HepG2 (cell line): Measurements from ENCODE around the gene RBBP8NL. TPM values are rescaled to one million over a fixed set of nuclear protein-coding genes. Genes with fewer than 3 reads are reported as not detected.

Source experiments
- DR1 ChIP-seq: sonication (generic); formaldehyde crosslinking; IDR thresholded peaks from 2 replicates; pipeline ENCODE4 v1.8.0; 2021; ENCODE audit warnings: mild to moderate bottlenecking, missing genetic modification reagents, inconsistent platforms
- HNRNPLL ChIP-seq: fragments of 200-400 bp; formaldehyde crosslinking; IDR thresholded peaks from 2 replicates; pipeline ENCODE4 v1.6.1; 2017; ENCODE audit warnings: mild to moderate bottlenecking, low read depth, low read length; ENCODE audit not compliant: poor library complexity, severe bottlenecking
- JDP2 ChIP-seq: sonication (generic); formaldehyde crosslinking; IDR thresholded peaks from 2 replicates; pipeline ENCODE4 v1.8.1; 2022; ENCODE audit warnings: missing genetic modification reagents, borderline replicate concordance
- LCORL ChIP-seq, 2 experiments: fragments of 450-650 bp in 1 of 2; sonication (generic) in 1 of 2; formaldehyde crosslinking in 1 of 2; IDR thresholded peaks; 2 replicates each; pipeline versions ENCODE4 v1.5.0 to v1.6.1; 2017 to 2020; ENCODE audit warnings: antibody characterized with exemption in 1 of 2, missing genetic modification reagents in 1 of 2
- NFYC ChIP-seq: IDR thresholded peaks from 2 replicates; pipeline ENCODE4 v1.6.1; 2016; ENCODE audit warnings: missing genetic modification reagents, missing compliant biosample characterization
- RFX5 ChIP-seq: IDR thresholded peaks from 2 replicates; pipeline ENCODE4 v1.6.1; 2011; ENCODE audit warnings: low read depth, low read length, improper control_type of control experiment
- SNAPC2 ChIP-seq: sonication (generic); formaldehyde crosslinking; IDR thresholded peaks from 2 replicates; pipeline ENCODE4 v1.8.1; 2022; ENCODE audit warnings: mild to moderate bottlenecking, missing genetic modification reagents
- SNRNP70 ChIP-seq: fragments of 200-400 bp; formaldehyde crosslinking; IDR thresholded peaks from 2 replicates; pipeline ENCODE4 v1.6.1; 2017; ENCODE audit warnings: mild to moderate bottlenecking, low read depth, low read length, moderate library complexity
- SRY ChIP-seq: sonication (generic); formaldehyde crosslinking; IDR thresholded peaks from 2 replicates; pipeline ENCODE4 v1.8.0; 2022; ENCODE audit warnings: mild to moderate bottlenecking, missing genetic modification reagents
- STAT6 ChIP-seq: sonication (generic); formaldehyde crosslinking; IDR thresholded peaks from 2 replicates; pipeline ENCODE4 v1.4.0; 2020; ENCODE audit warnings: missing genetic modification reagents, mild to moderate bottlenecking, borderline replicate concordance
- ZBED4 ChIP-seq: sonication (generic); formaldehyde crosslinking; IDR thresholded peaks from 2 replicates; pipeline ENCODE4 v1.4.0; 2020; ENCODE audit warnings: missing genetic modification reagents, borderline replicate concordance
- ZBTB20 ChIP-seq: sonication (generic); formaldehyde crosslinking; IDR thresholded peaks from 2 replicates; pipeline ENCODE4 v1.8.1; 2023; ENCODE audit warnings: missing genetic modification reagents, low read depth, mild to moderate bottlenecking, borderline replicate concordance
- ZFP1 ChIP-seq: IDR thresholded peaks from 2 replicates; pipeline ENCODE4 v1.6.1; 2016
- ZNF343 ChIP-seq: sonication (generic); formaldehyde crosslinking; IDR thresholded peaks from 2 replicates; pipeline ENCODE4 v1.4.0; 2020; ENCODE audit warnings: mild to moderate bottlenecking, missing genetic modification reagents
- polyA plus RNA-seq, 8 experiments: library from polyadenylated mRNA; depleted of rRNA in 3 of 8; stranded (reverse) in 7 of 8; unstranded in 1 of 8; fragments of >200 nt; fragmentation: Illumina TruSeq in 4 of 8; extraction: Trizol in 4 of 8; gene quantifications; 2 replicates each; pipeline versions ENCODE4 v1.2.1 to v1.2.3, GENCODE V29; 2011 to 2016; ENCODE audit warnings: low read depth in 4 of 8, missing spikeins in 1 of 8, mixed read lengths in 1 of 8; ENCODE audit not compliant: insufficient read depth in 1 of 8
- total RNA-seq, 5 experiments: library from RNA; depleted of rRNA; stranded (reverse); fragments of >200 nt; fragmentation: Illumina TruSeq; extraction: Trizol; gene quantifications; 2 replicates each; pipeline ENCODE4 v1.2.3, GENCODE V29; 2016; ENCODE audit warnings: low read depth in 1 of 5
- TF ChIP-seq, protein P1 (sequence below): sonication (generic); formaldehyde crosslinking; IDR thresholded peaks from 2 replicates; pipeline ENCODE4 v1.8.0; 2022; ENCODE audit warnings: missing genetic modification reagents, mild to moderate bottlenecking, borderline replicate concordance
- TF ChIP-seq, protein P2 (sequence below), 2 experiments: IDR thresholded peaks; 2 replicates each; pipeline ENCODE4 v1.6.1; 2011 to 2012; ENCODE audit warnings: low read length in 2 of 2, borderline replicate concordance in 1 of 2, low read depth in 1 of 2, mild to moderate bottlenecking in 1 of 2, moderate library complexity in 1 of 2

Gene RBBP8NL
- total and polyA plus RNA-seq, 2 of the 13 experiments (the other 11 are each of a cell fraction or from before 2014, with no cell fraction given): 0.69 to 0.86 TPM

- no peak for TF ChIP-seq SNRNP70
- TF ChIP-seq LCORL (IDR thresholded peaks at IDR 0.05): no peak
- TF ChIP-seq LCORL (CRISPR knock-in tag; IDR thresholded peaks at IDR 0.05): no peak
- TF ChIP-seq ZFP1 (CRISPR knock-in tag): no peak
- TF ChIP-seq, protein P1, sequence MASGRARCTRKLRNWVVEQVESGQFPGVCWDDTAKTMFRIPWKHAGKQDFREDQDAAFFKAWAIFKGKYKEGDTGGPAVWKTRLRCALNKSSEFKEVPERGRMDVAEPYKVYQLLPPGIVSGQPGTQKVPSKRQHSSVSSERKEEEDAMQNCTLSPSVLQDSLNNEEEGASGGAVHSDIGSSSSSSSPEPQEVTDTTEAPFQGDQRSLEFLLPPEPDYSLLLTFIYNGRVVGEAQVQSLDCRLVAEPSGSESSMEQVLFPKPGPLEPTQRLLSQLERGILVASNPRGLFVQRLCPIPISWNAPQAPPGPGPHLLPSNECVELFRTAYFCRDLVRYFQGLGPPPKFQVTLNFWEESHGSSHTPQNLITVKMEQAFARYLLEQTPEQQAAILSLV (CRISPR knock-in tag): 0 out of 2 replicates have a peak, but pooled peaks have one; percentile 53
- TF ChIP-seq HNRNPLL: peak; percentile 8
- 0 out of 2 replicates have a peak, but pooled peaks have one; percentile 19 for TF ChIP-seq ZBTB20
- no peak for TF ChIP-seq ZNF343 (CRISPR knock-in tag)
- TF ChIP-seq SRY: no peak
- TF ChIP-seq ZBED4 (CRISPR knock-in tag): no peak
- TF ChIP-seq STAT6 (CRISPR knock-in tag): no peak
- no peak for TF ChIP-seq SNAPC2 (CRISPR knock-in tag)
- TF ChIP-seq, protein P2, sequence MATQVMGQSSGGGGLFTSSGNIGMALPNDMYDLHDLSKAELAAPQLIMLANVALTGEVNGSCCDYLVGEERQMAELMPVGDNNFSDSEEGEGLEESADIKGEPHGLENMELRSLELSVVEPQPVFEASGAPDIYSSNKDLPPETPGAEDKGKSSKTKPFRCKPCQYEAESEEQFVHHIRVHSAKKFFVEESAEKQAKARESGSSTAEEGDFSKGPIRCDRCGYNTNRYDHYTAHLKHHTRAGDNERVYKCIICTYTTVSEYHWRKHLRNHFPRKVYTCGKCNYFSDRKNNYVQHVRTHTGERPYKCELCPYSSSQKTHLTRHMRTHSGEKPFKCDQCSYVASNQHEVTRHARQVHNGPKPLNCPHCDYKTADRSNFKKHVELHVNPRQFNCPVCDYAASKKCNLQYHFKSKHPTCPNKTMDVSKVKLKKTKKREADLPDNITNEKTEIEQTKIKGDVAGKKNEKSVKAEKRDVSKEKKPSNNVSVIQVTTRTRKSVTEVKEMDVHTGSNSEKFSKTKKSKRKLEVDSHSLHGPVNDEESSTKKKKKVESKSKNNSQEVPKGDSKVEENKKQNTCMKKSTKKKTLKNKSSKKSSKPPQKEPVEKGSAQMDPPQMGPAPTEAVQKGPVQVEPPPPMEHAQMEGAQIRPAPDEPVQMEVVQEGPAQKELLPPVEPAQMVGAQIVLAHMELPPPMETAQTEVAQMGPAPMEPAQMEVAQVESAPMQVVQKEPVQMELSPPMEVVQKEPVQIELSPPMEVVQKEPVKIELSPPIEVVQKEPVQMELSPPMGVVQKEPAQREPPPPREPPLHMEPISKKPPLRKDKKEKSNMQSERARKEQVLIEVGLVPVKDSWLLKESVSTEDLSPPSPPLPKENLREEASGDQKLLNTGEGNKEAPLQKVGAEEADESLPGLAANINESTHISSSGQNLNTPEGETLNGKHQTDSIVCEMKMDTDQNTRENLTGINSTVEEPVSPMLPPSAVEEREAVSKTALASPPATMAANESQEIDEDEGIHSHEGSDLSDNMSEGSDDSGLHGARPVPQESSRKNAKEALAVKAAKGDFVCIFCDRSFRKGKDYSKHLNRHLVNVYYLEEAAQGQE (IDR thresholded peaks at IDR 0.05; ENCODE audit: borderline replicate concordance in 1 of 2, low read depth in 1 of 2, low read length in 2 of 2): no peak
- TF ChIP-seq NFYC (CRISPR knock-in tag): no peak
- no peak for TF ChIP-seq JDP2
- TF ChIP-seq DR1 (CRISPR knock-in tag): 0 out of 2 replicates have a peak, but pooled peaks have one; percentile 14
- TF ChIP-seq RFX5: no peak
Observed at GRCh38 chr20:62429455-62430310, 2.3 kb upstream of the RBBP8NL start (continued).
